22Rv1 (cell line): Measurements from ENCODE around the gene CREG2.

Experiments used
- ZFX ChIP-seq: fragments of 450-650 bp; IDR thresholded peaks from 2 replicates; pipeline ENCODE4 v1.6.1; 2017; ENCODE audit warnings: antibody characterized with exemption, borderline replicate concordance
- TF ChIP-seq, protein P1 (sequence below): fragments of 450-650 bp; IDR thresholded peaks from 2 replicates; pipeline ENCODE4 v1.5.1; 2017; ENCODE audit warnings: mild to moderate bottlenecking

DNA sequence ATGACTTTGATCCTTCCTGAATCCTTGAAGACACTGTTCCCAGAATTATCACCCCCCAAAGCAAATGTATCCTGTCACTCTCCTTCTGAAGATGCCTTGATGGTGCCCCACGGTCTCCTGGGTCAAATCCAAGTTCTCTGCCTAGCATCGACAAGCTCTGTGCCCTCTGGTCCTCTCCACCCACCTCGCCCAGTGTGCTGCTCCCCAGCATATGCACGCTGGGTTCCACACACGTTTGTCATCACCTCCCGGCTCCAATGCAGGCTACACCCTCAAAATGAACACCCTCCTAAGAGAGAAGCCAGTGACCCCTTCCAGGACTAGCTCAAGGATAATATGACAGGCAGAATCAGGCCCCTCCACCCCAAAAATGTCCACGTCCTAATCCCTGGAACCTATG, 39.5 kb upstream of the CREG2 start:
- TF ChIP-seq, protein P1, sequence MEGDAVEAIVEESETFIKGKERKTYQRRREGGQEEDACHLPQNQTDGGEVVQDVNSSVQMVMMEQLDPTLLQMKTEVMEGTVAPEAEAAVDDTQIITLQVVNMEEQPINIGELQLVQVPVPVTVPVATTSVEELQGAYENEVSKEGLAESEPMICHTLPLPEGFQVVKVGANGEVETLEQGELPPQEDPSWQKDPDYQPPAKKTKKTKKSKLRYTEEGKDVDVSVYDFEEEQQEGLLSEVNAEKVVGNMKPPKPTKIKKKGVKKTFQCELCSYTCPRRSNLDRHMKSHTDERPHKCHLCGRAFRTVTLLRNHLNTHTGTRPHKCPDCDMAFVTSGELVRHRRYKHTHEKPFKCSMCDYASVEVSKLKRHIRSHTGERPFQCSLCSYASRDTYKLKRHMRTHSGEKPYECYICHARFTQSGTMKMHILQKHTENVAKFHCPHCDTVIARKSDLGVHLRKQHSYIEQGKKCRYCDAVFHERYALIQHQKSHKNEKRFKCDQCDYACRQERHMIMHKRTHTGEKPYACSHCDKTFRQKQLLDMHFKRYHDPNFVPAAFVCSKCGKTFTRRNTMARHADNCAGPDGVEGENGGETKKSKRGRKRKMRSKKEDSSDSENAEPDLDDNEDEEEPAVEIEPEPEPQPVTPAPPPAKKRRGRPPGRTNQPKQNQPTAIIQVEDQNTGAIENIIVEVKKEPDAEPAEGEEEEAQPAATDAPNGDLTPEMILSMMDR = no peak
- TF ChIP-seq ZFX = no peak
